GM12874 (cell line): ENCODE results near the gene SNX6.

Source experiments
- TF ChIP-seq, protein P1 (sequence below): IDR thresholded peaks from 2 replicates; pipeline ENCODE4 v1.5.1; 2011; ENCODE audit warnings: low read depth, mild to moderate bottlenecking, control low read depth, low read length, moderate library complexity; ENCODE audit not compliant: insufficient read depth

SNX6 gene

DNA sequence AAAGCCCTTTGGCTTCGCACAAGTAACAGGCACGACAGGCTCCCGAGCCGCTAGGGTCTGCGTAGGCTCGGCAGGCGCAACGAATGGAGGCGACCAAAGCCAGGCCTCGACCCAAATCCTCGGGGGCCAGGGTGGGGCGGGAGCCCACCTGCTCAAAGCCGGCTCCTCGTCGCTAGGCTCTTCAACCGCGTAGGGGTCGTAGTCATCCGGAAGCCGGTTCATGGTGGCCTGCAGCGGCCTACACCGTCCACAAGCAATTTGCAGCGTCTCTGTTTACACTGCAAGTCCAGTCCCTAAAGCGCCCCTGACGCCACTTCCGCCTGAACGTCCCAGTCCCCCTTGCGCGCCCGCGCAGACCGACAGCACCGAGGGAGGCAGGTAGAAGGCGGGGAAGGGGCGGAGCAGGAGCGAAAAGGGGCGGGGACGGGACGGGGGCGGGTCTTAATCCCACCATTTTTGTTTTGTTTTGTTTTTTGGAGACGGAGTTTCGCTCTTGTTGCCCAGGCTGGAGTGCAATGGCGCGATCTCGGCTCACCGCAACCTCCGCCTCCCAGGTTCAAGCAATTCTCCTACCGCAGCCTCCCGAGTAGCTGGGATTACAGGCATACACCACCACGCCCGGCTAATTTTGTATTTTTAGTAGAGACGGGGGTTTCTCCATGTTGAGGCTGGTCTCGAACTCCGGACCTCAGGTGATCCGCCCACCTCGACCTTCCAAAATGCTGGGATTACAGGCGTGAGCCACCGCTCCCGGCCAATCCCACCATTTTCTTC, 90.4 kb downstream of the SNX6 start, which contains the start of gene EAPP:
EAPP (minus strand) TSS at position 295 of the 774 bp plus-strand sequence; CDS start at position 222, 73 bp downstream.
- TF ChIP-seq, protein P1, sequence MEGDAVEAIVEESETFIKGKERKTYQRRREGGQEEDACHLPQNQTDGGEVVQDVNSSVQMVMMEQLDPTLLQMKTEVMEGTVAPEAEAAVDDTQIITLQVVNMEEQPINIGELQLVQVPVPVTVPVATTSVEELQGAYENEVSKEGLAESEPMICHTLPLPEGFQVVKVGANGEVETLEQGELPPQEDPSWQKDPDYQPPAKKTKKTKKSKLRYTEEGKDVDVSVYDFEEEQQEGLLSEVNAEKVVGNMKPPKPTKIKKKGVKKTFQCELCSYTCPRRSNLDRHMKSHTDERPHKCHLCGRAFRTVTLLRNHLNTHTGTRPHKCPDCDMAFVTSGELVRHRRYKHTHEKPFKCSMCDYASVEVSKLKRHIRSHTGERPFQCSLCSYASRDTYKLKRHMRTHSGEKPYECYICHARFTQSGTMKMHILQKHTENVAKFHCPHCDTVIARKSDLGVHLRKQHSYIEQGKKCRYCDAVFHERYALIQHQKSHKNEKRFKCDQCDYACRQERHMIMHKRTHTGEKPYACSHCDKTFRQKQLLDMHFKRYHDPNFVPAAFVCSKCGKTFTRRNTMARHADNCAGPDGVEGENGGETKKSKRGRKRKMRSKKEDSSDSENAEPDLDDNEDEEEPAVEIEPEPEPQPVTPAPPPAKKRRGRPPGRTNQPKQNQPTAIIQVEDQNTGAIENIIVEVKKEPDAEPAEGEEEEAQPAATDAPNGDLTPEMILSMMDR, result no peak

DNA sequence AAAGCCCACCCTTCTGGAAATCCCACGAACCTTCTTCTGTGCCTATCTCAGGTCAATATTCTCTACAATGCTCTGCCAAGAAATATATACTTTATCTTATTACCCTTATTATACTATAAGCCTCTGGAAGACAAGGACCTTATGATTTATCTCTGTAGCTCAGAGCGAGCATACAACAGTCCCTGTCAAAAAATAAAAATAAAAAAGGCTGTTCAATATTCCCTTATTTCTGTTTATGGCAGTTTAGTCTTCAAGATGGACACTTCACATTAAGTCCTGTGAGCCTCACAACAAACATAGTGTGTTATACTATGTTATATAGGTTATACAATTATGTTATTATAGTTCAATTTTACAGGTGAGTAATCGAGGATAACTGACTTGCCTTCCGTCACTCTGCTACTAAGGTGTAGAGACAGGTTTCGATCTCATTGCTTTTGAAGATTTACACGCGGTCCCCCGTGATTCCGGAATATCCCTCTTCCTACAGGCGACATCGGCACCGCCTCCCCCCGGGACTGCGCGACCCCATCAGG, 91.0 kb downstream of the SNX6 start:
- TF ChIP-seq, protein P1, result no peak

DNA sequence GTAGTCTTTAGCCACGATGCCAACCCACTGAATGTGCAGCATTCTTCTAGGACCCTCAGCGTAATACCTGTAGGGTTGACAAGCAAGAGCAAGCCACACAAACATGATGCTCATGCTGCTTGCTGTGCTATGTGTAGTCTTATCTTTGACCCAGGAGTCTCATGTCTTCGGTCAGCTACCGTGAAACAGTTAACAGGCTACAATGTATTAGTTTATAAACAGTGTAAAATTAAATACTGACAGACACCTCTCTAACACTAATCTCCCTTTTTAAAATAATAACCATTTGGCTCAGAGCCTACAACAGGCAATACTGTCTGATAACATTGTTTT, 92.3 kb downstream of the SNX6 start:
- TF ChIP-seq, protein P1, result no peak

DNA sequence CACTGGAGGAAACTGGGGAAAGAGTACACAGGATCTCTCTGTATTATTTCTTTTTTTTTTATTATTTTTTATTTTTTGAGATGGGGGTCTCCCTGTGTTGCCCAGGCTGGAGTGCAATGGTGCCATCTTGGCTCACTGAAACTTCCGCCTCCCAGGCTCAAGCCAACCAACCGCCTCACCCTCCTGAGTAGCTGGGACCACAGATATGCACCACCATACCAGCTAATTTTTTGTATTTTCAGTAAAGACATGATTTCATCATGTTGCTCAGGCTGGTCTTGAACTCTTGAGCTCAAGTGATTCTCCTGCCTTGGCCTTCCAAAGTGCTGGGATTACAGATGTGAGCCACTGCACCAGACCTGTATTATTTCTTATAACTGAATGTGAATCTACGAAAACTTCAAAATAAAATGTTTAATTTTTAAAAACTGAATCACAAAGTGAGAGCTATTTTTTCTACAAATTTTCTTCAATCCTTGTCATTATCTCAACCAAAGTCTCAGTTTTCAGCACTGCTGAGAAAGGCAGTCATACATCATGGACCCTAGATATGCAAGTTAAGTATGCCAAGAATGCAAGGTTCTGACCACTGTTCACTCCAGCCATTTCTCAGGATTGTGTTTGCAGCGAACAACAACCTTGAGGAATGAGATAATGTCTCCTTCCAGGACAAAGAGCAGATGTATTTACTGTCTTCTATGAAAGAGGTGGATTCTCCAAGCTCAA, 92.8 kb downstream of the SNX6 start:
- TF ChIP-seq, protein P1, result no peak

DNA sequence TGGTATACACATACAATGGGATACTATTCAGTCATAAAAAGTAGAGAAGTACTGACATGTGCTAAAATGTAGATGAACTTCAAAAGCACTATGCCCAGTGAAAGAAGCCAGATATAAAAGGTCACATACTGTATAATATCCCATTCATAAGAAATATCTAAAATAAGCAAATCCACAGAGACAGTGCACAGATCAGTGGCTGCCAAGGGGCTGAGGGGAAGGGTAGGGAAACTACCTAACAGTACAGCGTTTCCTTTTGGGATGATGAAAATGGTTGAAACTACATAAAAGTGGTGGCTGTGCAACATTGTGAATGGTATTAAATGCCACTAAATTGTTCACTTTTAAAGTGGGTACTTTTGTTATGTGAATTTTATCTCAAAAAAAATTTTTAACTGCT, 102.4 kb downstream of the SNX6 start:
- TF ChIP-seq, protein P1, result no peak

DNA sequence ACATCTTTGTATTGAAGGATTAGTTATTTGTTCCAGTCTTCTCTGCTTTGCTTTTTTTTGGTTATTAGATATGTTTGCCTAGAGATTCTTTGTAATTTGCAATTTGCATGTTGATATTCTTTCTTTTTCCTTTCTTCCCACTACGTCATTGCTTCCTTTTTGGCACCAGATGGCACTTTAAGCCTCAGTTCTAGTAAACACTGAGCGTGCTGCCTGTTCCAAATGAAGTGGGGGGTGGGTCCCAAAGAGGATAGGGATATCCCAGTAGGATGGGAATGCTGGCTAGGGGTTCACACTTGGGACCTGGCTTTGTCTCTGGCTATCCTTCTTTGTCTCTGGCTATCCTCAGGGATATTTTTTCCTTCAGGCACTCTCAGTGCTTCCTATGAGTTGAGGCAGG, 107.5 kb downstream of the SNX6 start:
- TF ChIP-seq, protein P1, result no peak
